Spleen (tissue), 11 donors: ENCODE data around the gene SORL1. TPM values are rescaled to one million over a fixed set of nuclear protein-coding genes. Genes with fewer than 3 reads are reported as not detected.
"Not testable (repeated sequence)": the region's sequence is repeated elsewhere in the genome, so short reads cannot be mapped to it uniquely, and the experiment has no call there.

ENCODE experiments used
- DNase-seq: peaks from one replicate; pipeline ENCODE4 v3.0.0-alpha.2; 2020
- H3K27ac ChIP-seq, 8 donors: fragments of 200-600 bp; sonication (generic) in 7 of 8; 1 replicate in 4 of 8; 2 replicates in 4 of 8; pipeline versions ENCODE4 v1.5.0 to v1.8.0; 2016 to 2021; ENCODE audit warnings: inconsistent platforms in 4 of 8, mild to moderate bottlenecking in 4 of 8, moderate library complexity in 1 of 8
- H3K27me3 ChIP-seq, 7 donors: fragments of 200-600 bp; sonication (generic) in 6 of 7; replicated peaks in 1 of 7; 1 replicate in 4 of 7; 2 replicates in 3 of 7; pipeline versions ENCODE4 v1.5.0 to v1.8.0; 2016 to 2021; ENCODE audit warnings: inconsistent platforms in 3 of 7, mild to moderate bottlenecking in 1 of 7
- H3K36me3 ChIP-seq, 6 donors: fragments of 200-600 bp; sonication (generic) in 5 of 6; 1 replicate in 4 of 6; 2 replicates in 2 of 6; pipeline versions ENCODE4 v1.5.0 to v1.8.0; 2016 to 2021; ENCODE audit warnings: inconsistent platforms in 2 of 6
- H3K4me1 ChIP-seq, 6 donors: fragments of 200-600 bp; sonication (generic) in 5 of 6; 1 replicate in 3 of 6; 2 replicates in 3 of 6; pipeline versions ENCODE4 v1.5.0 to v1.8.0; 2016 to 2021; ENCODE audit warnings: inconsistent platforms in 3 of 6
- H3K4me3 ChIP-seq, 8 donors: fragments of 200-600 bp; sonication (generic) in 7 of 8; 1 replicate in 4 of 8; 2 replicates in 4 of 8; pipeline versions ENCODE4 v1.5.0 to v1.8.0; 2016 to 2021; ENCODE audit warnings: inconsistent platforms in 4 of 8, mild to moderate bottlenecking in 4 of 8, moderate library complexity in 2 of 8
- H3K9me3 ChIP-seq, 8 donors: fragments of 200-600 bp; sonication (generic) in 7 of 8; 1 replicate in 4 of 8; 2 replicates in 4 of 8; pipeline versions ENCODE4 v1.5.0 to v1.8.0; 2016 to 2021; ENCODE audit warnings: inconsistent platforms in 4 of 8
- POLR2A ChIP-seq, 3 donors: fragments of 450-650 bp; IDR thresholded peaks; one replicate each; pipeline ENCODE4 v1.5.1; 2017; ENCODE audit warnings: antibody characterized with exemption in 3 of 3, mild to moderate bottlenecking in 1 of 3
- POLR2AphosphoS5 ChIP-seq, 3 donors: sonication (generic); formaldehyde crosslinking; IDR thresholded peaks; one replicate each; pipeline ENCODE4 v1.5.1; 2017; ENCODE audit warnings: antibody characterized with exemption in 3 of 3
- WGBS, 5 donors: extraction: QIAGEN DNeasy Blood & Tissue Kit in 3 of 5; methylation state at CpG; one replicate each; pipeline versions ENCODE4 v1.1.5 to v1.1.7; 2013 to 2018; 5-methylcytosine and 5-hydroxymethylcytosine counted together
- intact Hi-C: fragments of 100-400 bp; cut with DNase I; formaldehyde crosslinking; loops from one replicate; pipeline ENCODE4 v1.15.0; 2023; ENCODE audit warnings: low total_unique reads
- polyA plus RNA-seq, 3 donors: library from polyadenylated mRNA; stranded (reverse); fragments of 200-250 nt; gene quantifications; one replicate each; pipeline ENCODE4 v1.2.1, GENCODE V29; 2013
- total RNA-seq, 7 donors: library from RNA; depleted of rRNA in 3 of 7; stranded (reverse); fragments of >200 nt in 3 of 7; fragmentation: NEBNext Ultra II Directional in 4 of 7; extraction: Animal tissue kit (Norgen Biotek cat#: 25700) in 4 of 7; gene quantifications; one replicate each; pipeline versions ENCODE4 v1.1.0 to v1.2.1, GENCODE V29; 2016 to 2021
- TF ChIP-seq, protein P1 (sequence below), 11 experiments: fragments of 200-600 bp in 7 of 11; fragments of 450-650 bp in 4 of 11; sonication (generic) in 4 of 11; IDR thresholded peaks in 8 of 11; conservative IDR thresholded peaks in 3 of 11; 1 replicate in 7 of 11; 2 replicates in 4 of 11; pipeline versions ENCODE4 v1.4.0 to v1.8.0; 2016 to 2021; ENCODE audit warnings: antibody characterized with exemption in 11 of 11, inconsistent platforms in 4 of 11, mild to moderate bottlenecking in 1 of 11
- donor health status: healthy with polysubstance abuse.
- donor health status: DM: no; HTN: no; CAD: no; lungs with moderate emphysema.
- donor health status: DM: no; HTN: no; CAD: no.
- donor health status: Bipolar disorder and iron deficiency.
- donor health status: healthy.
- donor health status: DM: no; HTN: no; CAD: no.
- donor health status: DM: yes; HTN: yes; CAD: no.

The SORL1 gene
- total and polyA plus RNA-seq, 10 donors = 3.8 to 328 (median 148) TPM

GRCh38 chr11:121478226-121478894, 26.2 kb downstream of the SORL1 start:
- Histone ChIP-seq H3K27ac (no peak overlapping the region), H3K36me3 (peaks cover 0 to 63% (median 3%) of the 10 kb centered on the region in 6 donors), H3K27me3 (no peaks in the 10 kb centered on the region), H3K4me1 (peaks cover 6 to 85% (median 27%) of the 10 kb centered on the region in 6 donors), H3K4me3 (no peak overlapping the region), H3K9me3 (no peaks in the 10 kb centered on the region)
- TF ChIP-seq POLR2A (IDR thresholded peaks at IDR 0.05) (no peak), POLR2AphosphoS5 (IDR thresholded peaks at IDR 0.05) (no peak)
- TF ChIP-seq, protein P1, sequence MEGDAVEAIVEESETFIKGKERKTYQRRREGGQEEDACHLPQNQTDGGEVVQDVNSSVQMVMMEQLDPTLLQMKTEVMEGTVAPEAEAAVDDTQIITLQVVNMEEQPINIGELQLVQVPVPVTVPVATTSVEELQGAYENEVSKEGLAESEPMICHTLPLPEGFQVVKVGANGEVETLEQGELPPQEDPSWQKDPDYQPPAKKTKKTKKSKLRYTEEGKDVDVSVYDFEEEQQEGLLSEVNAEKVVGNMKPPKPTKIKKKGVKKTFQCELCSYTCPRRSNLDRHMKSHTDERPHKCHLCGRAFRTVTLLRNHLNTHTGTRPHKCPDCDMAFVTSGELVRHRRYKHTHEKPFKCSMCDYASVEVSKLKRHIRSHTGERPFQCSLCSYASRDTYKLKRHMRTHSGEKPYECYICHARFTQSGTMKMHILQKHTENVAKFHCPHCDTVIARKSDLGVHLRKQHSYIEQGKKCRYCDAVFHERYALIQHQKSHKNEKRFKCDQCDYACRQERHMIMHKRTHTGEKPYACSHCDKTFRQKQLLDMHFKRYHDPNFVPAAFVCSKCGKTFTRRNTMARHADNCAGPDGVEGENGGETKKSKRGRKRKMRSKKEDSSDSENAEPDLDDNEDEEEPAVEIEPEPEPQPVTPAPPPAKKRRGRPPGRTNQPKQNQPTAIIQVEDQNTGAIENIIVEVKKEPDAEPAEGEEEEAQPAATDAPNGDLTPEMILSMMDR (IDR thresholded peaks at IDR 0.05 in 8 of 11, conservative IDR thresholded peaks at IDR 0.05 in 3 of 11) = no peak
- no peak for DNase-seq
- intact Hi-C loops = no loop called here
- WGBS, 5 donors = 92 to 97% (median 94%) methylated on average over 18 of the region's 18 CpGs

- intact Hi-C loops = no loop called here
- Histone ChIP-seq H3K4me3 (no peak overlapping the region), H3K27me3 (no peaks in the 10 kb centered on the region), H3K36me3 (peaks cover 0 to 56% (median 3%) of the 10 kb centered on the region in 6 donors), H3K27ac (peak overlapping the region in 1 of 8 donors; percentile 42), H3K9me3 (no peaks in the 10 kb centered on the region), H3K4me1 (peaks cover 13 to 85% (median 35%) of the 10 kb centered on the region in 6 donors)
- TF ChIP-seq POLR2A (IDR thresholded peaks at IDR 0.05) (no peak), POLR2AphosphoS5 (IDR thresholded peaks at IDR 0.05) (peak in 1 of 3 donors; percentile 66)
- DNase-seq = no peak
- WGBS, 5 donors = 39 to 53% (median 46%) methylated on average over 25 of the region's 25 CpGs
These were observed 27.0 kb downstream of the SORL1 start for GRCh38 chr11:121478895-121479697.

DNA sequence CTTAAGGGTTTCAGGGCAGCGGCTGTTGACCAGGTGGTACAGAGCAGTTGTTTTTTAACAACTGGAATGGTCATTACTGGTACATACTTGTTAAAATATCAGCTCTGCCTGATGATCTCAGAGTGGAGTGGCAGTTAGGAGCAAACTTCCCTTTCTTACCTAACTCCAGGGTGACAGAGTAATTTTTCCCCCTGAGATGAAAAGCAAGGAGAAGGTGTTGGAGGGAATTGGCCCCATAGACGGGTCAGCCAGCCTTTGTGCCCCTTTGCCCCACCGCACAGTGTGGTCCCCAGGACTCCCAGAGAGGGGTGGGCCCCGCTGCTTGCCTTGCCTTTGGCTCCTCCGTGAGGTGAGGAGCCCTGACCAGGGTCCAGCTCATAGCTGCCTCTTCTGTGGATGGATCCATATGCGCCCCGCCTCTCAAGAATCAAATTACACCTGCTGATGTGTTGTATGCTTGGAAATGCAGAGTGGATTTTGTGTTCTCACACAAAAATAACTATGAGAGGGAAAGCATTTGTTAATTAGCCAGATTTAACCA, 27.7 kb downstream of the SORL1 start:
- intact Hi-C loops = no loop called here
- no peak overlapping the region for H3K4me3 ChIP-seq
- H3K36me3 ChIP-seq = peaks cover 0 to 54% (median 3%) of the 10 kb centered on the region in 6 donors
- peak overlapping the region in 1 of 8 donors; percentile 42 for H3K27ac ChIP-seq
- TF ChIP-seq, protein P1 (IDR thresholded peaks at IDR 0.05 in 8 of 11, conservative IDR thresholded peaks at IDR 0.05 in 3 of 11) = no peak
- peak in 1 of 3 donors; percentile 51 for TF ChIP-seq POLR2AphosphoS5 (IDR thresholded peaks at IDR 0.05)
- WGBS, 5 donors = 71 to 85% (median 76%) methylated on average over 7 of the region's 7 CpGs
- no peaks in the 10 kb centered on the region for H3K9me3 ChIP-seq
- H3K4me1 ChIP-seq = peaks cover 14 to 85% (median 41%) of the 10 kb centered on the region in 6 donors
- DNase-seq = no peak
- no peaks in the 10 kb centered on the region for H3K27me3 ChIP-seq

DNA sequence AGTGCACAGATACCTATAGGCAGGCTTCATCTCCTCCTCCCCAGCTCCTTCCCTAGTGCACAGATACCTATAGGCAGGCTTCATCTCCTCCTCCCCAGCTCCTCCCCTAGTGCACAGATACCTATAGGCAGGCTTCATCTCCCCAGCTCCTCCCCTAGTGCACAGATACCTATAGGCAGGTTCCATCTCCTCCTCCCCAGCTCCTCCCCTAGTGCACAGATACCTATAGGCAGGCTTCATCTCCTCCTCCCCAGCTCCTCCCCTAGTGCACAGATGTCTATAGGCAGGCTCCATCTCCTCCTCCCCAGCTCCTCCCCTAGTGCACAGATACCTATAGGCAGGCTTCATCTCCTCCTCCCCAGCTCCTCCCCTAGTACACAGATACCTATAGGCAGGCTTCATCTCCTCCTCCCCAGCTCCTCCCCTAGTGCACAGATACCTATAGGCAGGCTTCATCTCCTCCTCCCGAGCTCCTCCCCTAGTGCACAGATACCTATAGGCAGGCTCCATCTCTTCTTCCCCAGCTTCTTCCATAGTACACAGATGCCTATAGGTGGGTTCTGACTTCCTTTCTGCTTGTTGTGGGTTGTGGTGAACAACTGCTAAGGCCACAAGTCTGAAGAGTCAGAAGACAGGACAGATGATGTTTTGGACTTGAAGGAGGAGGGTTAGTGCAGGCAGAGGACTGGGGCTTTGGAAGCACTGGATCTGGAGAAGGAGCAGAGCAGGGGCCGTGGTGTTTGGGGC, 29.5 kb downstream of the SORL1 start:
- H3K27me3 ChIP-seq, DNase-seq, H3K9me3 ChIP-seq, intact Hi-C loops: not testable (repeated sequence)
- Histone ChIP-seq H3K27ac (peak overlapping the region; percentile 42 to 91 (median 70)), H3K4me3 (peak overlapping the region in 2 of 8 donors; percentile 4 to 51), H3K4me1 (peaks cover 14 to 87% (median 41%) of the 10 kb centered on the region in 6 donors), H3K36me3 (peaks cover 0 to 62% (median 3%) of the 10 kb centered on the region in 6 donors)
- 23 to 51% (median 45%) methylated on average over 2 of the region's 2 CpGs for WGBS, 5 donors
- TF ChIP-seq POLR2AphosphoS5 (IDR thresholded peaks at IDR 0.05) = peak in 1 of 3 donors; percentile 49
- TF ChIP-seq POLR2A (IDR thresholded peaks at IDR 0.05) = peak in 1 of 3 donors; percentile 18
